Left cardiac atrium (tissue), 4 donors: Measurements from ENCODE around the gene CSMD2. TPM values are rescaled to one million over a fixed set of nuclear protein-coding genes. Genes with fewer than 3 reads are reported as not detected.

Source experiments
- ATAC-seq, 2 donors: fragments of 200-7000 bp; cut with Tn5 transposase; one replicate each; pipeline ENCODE4 v1.9.1; 2020; ENCODE audit warnings: mild to moderate bottlenecking in 2 of 2, moderate library complexity in 2 of 2
- DNase-seq: peaks from one replicate; pipeline ENCODE4 v3.0.0-alpha.2; 2020
- intact Hi-C, 2 donors: fragments of 100-400 bp; cut with DNase I; formaldehyde crosslinking; loops; one replicate each; pipeline versions ENCODE4 v1.14.1 to v1.15.1; 2022 to 2023
- total RNA-seq, 2 donors: library from RNA; stranded (reverse); fragmentation: NEBNext Ultra II Directional; extraction: Animal tissue kit (Norgen Biotek cat#: 25700); gene quantifications; one replicate each; pipeline ENCODE4 v1.2.1, GENCODE V29; 2021
- donor health status: DM: no; HTN: yes; CAD: no.
- donor health status: DM: no; HTN: yes; CAD: no; lungs with severe emphysema.
- donor health status: DM: yes; HTN: yes; CAD: no.
- donor health status: Dilated cardiomyopathy.

CSMD2 gene
- total RNA-seq, 2 donors from 2014 or later = 0.29 to 0.58 TPM

DNA sequence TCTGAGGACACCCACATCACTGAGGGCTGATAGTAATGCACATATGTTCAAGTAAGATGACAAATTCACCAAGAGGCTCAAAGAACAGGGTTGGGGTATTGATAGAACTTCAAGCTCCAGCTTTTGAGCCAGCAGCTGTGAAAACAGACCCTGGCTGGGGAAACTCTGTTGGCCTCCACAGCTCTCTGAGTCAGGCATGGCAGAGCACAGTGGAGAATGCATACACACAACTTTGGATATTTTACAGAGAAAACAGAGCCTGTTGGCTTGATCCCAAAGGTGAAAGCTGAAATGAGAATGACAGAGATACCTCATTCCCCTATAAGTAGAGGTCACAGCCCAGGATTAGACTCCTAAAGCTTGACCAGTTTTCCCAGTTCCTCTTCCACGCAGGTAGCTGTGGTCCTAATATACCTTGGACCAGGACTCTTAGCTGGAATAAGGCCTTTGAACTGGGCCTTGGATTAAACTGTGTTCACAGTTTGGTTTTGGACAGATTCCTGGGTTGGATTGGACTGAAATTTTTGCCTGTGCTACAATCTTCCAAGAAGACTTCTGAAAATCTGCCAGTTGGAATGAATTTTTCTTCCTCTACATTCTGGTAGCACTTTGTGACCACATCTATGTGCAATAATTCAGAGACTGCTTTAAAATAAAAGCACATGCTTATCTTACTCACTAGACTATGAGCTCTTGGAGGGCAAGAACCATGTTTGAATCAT lies 402.8 kb downstream of the CSMD2 start:
- peak; percentile 33 for DNase-seq
- intact Hi-C loops = no loop called here
- peak; percentile 62 to 72 for ATAC-seq

DNA sequence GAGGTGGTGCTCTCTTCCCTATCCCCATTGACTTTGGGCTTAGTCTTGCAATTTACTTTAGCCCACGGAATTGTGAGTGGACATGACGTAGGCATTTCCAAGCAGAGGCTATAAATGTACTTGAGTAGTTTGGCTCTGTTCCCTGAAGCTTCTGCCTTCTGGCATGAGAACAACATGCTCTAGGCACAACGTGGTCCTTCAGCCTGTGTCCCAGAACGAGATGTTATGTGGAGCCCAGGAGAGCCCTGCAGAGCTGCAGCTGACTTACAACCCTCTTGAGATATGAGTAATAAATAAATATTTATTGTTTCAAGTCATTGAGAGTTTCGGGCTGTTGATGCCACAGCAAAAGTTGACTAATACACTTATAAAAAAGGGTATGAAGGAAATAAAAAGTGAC lies 406.3 kb downstream of the CSMD2 start:
- DNase-seq (peak; percentile 43), ATAC-seq (peak; percentile 66 to 74)
- intact Hi-C loops = no loop called here

DNA sequence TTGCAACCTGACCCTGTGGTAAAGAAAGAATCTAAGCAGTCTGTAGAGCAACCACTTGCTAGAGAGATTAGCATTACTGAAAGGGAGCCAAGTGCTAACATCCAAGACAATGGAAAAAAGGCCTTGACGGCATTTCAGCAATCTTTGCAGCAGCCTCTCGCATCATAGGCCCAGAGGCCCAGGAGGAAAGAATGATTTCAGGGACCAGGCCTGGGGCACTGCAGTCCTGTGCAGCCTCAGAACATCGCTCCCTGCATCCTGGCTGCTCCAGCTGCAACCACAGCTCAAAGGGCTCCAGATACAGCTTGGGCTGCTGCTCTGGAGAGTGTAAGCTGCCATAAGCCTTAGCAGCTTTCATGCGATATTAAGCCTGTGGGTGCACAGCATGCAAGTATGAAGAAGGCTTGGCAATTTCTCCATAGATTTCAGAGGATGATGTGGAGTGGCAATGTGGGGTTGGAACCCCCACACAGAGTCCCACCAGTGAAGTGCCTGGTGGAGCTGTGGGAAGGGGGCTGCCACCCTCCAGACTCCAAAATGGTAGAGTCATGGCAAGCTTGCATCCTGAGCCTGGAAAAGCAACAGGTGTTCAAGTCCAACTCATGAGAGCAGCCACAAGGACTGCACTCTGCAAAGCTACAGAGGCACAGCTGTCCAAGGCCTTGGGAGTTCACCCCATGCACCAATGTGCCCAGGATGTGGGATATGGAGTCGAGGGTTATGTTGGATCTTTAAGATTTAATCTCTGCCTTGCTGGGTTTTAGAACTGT lies 411.8 kb downstream of the CSMD2 start:
- intact Hi-C loops = no loop called here
- no peak for ATAC-seq
- no peak for DNase-seq

DNA sequence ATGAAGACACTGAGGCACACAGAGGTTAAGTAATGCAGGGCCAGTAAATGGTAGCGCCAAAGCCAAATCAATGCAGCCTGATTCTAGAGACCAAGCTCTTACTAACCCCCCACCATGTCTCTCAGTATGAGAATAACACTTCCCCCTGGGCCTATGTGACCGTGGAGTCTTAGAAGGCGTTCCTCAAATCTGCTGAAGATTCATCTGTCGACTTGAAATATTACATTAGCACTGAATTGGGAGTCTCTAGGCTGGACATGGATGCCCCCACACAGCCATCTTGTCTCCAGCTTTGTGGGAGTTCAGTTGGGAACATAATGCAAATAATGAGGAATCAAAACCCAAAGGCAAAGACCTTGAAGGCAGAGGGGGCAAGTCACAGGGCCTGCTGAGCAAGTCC lies 419.1 kb downstream of the CSMD2 start:
- ATAC-seq = no peak
- no peak for DNase-seq
- intact Hi-C loops = no loop called here

DNA sequence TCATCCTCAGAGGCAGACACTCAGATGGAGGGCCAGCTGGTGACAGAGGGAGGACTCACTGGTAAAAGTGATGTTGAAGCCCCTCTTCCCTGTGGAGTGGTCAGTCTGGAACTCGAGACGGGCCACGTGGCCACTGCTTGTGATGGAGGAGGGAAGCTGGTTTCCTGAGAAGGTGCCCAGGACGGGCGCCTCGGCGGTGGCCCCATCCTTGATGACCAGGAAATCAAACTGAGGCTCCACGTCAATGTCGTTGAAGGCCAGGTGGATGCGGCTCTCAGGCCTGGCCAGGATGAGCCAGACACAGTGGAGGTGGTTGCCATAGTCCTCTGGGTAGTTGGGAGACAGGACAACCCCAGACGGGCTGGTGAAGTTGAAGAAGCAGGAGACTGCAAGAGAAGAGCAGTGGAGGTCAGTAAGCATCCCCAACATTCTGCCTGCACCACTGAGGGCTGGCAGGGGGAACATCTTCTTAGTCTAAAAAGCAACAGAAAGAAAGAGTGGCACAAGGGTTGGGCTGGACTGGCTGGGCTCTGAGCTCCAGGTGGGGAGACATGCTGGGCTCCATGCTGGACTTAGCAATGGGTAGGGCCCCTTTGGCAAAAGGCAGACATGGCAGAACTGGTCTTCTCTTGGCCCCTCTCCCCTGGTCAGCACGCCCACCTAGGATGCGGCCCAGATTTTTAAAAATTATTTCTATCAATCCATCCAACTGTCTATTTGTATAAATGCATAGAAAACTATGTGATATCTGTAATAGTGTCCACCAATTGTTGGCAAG lies 421.6 kb downstream of the CSMD2 start:
- no peak for DNase-seq
- no peak for ATAC-seq
- intact Hi-C loops = no loop called here

DNA sequence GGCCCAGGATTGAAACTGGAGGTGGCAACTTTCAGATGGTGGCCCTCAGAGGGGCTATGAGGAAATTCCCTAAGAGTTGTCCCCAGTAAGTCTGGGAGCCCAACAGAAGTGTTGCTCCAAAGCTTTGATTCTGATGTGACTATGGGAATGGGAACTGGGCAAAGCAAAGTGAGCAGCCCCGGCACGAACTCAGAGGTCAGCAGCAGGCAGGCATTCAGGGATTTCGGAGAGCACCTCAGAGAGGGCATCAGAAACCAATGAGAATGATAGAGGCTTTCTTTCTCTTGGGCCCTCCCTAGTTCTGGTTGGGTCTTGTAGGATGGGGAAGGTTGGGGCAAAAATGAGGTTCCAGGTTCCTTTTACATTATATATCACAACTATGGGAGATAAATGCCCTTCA lies 422.4 kb downstream of the CSMD2 start:
- ATAC-seq (no peak), DNase-seq (no peak)
- intact Hi-C loops = no loop called here

DNA sequence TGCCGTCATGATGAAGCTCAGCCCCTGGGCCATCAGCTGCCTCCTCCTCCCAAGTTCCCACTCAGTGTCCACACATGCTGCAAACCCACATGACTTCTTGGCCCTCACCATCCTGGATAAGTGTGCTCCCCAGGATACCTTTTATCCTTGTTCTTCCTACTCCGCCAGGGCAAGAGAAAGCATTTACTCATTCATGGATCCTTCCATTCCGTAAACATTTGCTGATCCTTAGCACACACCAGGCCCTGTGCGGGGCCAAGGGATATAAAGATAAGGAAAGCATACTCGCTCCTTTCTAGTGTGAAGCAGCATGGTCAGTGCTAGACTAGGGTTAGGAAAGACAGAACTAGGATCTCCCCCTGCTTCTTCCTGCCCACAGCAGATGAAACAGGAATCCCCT lies 423.3 kb downstream of the CSMD2 start:
- intact Hi-C loops = no loop called here
- ATAC-seq (no peak), DNase-seq (no peak)

DNA sequence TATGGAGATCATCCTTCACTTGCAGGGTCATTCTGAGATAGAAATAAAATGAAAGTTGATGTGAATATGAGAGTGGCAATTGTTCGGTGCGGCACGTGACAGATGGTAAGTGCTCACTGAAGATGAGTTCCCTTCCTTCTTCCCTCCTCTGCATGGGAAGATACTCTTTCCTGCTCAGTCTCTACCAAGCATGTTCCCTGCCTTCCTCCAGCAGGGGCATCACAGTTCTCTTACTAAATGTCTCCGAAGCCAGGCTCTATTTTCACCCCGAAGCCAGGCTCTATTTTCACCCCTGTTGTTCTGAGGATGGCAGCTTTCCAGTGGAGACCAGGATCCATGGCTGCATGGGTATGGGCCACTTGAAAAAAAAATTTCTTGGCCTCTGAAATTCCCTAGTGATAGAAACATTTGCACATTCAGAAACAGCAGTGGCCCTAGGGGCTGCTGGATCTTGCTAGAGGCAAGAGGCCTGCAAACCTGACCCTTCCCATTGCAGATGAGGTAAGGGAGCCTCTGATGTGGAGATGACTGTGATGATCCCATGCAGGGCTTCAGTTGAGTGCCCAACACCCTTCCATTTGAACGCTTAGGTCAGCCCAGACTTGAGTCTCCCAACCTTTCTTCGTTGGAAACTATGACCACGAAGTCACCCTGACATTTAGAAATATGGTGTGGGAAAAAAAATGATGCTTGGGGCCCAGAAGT lies 424.8 kb downstream of the CSMD2 start:
- intact Hi-C loops = no loop called here
- DNase-seq (no peak), ATAC-seq (no peak)

DNA sequence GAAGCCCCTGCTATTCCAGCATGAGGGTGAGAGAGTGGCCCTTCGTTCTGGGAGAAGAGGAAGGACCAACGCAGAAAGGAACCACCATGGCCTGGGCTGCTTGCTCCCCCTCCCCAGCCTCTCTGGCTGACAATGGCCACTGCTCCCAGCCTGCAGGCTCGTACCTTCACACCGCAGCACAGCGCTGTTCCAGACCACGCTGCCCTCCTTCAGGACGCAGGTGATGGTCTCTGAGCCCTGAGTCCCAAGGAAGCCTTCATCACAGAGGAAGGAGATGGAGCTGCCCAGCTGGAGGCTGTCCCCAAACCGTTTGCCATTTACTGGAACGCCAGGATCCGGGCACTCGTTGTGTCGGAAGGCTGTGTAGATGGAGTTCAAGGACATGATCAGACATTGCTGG lies 426.1 kb downstream of the CSMD2 start:
- intact Hi-C loops = no loop called here
- DNase-seq (no peak), ATAC-seq (no peak)

DNA sequence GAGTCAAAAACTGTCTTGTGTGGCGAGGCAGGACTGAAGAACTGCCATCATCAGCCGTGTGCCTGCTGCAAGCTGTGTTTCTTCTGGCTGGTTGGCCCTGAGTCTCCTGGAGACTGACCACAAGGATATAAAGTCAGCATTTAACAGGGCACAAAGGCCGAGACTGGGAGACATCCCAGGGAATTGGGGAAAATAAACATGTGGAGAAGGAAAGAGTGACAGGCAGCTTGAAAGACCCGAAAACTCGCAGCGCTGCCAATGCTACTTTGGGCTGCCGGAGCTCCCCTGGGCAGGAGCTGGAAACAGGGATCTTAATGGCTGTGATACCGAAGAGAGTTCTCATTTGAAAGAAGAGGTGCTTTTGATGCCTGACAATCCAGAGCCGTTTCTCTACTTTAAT lies 426.5 kb downstream of the CSMD2 start:
- ATAC-seq (no peak), DNase-seq (no peak)
- intact Hi-C loops = no loop called here

DNA sequence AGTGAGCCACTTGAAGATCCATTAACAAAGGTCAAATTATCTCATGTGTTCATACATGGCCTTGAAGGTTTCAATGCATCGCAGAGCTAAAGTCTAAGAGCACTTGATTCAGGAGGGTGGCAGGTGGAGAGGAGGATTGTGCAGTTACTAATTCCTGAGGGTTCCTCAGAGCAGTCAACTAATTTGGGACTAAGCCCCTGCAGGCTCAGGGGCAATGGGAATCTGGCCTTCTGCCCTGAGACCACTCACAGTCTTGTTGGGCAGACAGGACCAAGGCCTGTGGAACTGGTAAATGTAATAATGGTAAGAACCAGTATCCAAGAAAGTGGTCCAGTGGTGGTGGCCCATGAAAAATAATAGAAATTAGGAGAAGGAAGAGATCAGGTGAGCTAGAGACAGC lies 428.5 kb downstream of the CSMD2 start:
- ATAC-seq = no peak
- intact Hi-C loops = no loop called here
- DNase-seq = no peak

DNA sequence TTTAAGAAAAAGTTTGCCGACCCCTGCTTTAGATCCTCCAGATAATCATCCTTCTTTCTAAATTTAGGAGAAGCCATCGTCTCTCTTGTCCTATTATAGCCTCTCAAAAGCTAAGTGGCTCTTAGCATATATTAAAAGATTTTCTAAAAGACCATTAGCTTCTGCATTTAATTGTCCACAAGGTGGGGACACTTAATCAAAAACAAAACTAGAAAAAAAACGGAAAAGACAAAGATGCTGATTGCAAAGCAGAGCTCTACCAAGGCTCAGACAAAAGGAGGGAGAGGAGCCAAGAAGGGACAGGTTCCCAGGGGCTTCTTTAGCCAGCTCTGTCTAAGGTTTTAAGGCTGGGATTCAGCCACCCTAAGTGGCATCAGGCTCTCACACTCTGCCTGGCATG lies 429.4 kb downstream of the CSMD2 start:
- no peak for ATAC-seq
- DNase-seq = no peak
- intact Hi-C loops = no loop called here

DNA sequence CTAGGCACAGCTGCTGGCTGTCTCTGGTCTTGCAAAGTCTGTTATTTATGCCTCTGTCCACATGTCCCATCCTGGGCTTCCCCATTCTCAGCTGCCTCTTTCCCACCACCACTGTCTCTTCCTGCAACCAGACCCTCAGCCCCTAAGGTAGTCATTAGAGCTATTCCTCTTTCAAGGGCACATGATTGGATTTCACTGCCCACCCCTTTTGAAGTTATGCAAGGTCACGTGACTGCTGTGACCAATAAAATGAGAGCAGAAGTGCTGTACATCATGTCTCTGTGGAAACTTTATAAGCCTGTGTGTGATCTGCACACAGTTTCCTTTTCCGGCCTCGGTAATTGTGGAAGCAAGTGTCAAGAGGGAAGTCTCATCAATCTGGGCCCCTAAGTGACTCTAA lies 437.7 kb downstream of the CSMD2 start:
- intact Hi-C loops = no loop called here
- ATAC-seq = no peak
- no peak for DNase-seq

DNA sequence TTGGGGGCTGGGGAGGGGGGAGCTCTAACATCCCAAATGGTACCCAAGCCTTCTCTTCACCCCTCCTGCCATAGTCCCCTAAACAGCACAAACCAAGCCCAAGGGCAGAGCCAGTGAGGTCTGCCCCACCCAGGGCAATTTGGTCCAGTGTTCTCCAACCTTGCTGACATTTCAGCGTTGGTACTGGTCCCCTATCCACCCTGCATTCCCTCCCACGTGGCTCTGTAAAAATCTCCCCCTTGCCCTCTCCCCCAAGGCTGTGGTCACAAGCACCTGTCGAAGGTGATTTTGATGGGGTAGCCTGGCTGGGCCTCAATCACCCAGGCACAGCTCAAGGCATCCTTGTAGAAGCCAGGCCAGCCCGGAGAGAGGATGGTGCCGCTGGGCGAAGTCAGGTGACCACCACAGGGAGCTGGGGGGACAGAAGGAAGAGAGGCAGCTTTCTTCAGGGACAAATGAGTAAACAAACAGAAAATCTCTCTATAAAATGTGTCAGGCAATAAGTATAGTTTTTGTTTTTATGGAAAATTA lies 438.7 kb downstream of the CSMD2 start:
- intact Hi-C loops = no loop called here
- no peak for ATAC-seq
- DNase-seq = no peak

DNA sequence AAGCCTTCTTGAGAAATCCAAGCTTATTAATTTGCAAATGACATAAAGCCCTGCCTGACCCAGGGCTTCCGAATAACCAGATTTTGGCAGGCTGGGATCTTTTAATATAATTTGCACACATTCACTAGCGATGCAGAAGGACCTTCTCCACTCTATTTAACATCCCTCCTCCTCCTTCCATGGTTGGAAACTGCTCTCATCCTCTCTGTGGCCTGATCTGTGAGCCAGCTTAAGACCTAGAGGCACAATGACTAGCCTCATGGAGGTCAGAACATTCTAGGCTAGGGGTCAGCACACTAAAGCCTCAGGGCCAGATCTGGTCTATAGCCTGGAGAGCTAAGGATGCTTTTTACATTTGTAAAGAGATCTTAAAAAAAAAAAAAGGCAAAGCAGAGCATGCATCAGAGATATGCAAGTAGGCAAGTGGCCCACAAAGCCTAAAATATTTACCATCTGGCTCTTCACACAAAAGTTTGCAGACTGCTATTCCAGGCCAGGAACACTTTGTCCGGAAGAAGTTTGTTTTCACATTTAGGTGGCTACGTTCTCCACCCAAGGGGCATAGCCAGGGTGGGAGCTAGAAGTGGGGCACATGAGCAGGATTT lies 439.4 kb downstream of the CSMD2 start:
- intact Hi-C loops = no loop called here
- DNase-seq (no peak), ATAC-seq (no peak)

DNA sequence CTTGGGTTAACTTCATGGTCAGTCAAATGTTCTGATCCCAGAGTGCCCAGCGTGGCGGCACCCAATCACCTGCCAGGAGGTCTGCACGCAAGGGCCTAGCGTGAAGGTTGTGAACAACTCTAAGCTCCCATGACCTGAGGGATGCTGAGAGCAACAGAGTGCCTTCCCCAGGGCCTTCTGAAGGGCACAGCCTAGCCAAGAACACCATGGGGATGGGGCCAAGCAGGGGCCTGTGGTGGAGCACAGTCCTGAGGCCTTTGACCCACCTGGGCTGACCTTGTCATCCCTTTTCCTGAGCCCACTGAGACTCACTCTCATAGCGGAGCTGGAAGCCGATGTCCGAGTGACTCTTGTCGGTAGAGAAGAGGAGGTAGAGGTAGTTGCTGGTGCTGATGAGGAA lies 440.0 kb downstream of the CSMD2 start:
- DNase-seq (no peak), ATAC-seq (no peak)
- intact Hi-C loops = no loop called here

DNA sequence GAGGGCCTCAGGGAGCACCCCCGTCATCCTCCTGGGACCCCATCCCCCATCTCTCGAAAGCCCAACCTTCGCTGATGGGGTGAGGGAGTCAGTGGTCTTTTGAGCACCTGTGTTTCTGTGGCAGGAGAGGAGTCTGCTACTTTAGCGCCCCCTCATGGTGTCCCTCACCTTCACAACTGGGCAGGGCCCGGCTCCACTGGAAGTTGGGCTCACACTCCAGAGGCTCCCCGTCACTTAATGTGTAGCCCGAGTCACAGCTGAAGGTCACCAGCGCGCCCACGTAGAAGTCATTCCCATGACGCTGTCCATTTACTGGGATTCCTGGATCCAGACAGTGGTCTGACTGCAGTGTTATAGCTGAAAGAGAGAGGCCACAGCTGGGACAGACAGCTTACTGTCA lies 440.7 kb downstream of the CSMD2 start:
- ATAC-seq (no peak), DNase-seq (no peak)
- intact Hi-C loops = no loop called here

DNA sequence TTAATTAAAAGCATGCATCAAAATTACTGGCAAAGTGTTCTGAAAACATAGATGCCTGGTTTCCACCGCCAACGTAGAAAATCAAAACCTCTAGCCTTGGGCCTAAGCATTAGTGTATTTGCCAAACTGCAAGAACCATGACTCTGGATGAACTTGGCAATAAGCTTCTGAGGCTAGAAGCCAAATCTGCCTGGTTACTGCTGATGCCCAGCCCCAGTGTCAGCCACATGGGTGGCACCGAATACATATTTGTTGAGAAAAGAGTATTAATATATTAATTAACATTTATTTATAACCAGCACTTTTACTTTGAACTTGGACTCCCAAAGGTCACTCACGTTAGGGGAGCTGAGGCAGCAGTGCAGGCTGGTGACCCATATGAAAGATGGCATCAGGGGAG lies 441.8 kb downstream of the CSMD2 start:
- ATAC-seq = no peak

DNA sequence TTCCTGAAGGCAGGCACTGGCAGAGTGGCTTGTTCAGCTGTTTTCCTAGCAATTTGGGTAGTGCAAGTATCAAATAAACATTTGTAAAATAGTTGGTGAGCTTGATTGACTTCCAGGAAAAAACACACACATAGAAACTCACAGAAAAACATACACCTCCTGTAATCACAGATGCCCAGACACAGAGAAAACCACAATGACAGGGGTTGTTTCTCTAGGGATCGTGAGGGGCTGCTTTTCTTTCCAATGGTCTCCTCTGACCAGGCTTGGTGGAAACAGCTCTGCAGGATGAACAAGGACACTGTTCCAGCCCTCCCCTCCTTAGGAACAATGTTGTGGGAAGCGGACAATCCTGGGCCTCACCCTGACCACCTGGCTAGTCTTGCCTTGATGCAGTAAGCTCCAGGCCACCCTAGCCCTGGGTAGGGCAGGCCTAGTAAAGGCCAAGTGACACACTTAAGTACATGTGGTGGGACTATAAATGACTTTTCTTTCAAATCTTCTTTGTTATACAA lies 443.7 kb downstream of the CSMD2 start:
- DNase-seq (no peak), ATAC-seq (no peak)
- intact Hi-C loops = no loop called here

More for the DNA sequence above, 441.8 kb downstream of the CSMD2 start:
- intact Hi-C loops = no loop called here
- DNase-seq = no peak
